ENCODE results near the gene CEP128.

Gene CEP128

GRCh38 chr14:80475074-80475473 lies 466.5 kb downstream of the CEP128 start:
- H3K36me3 ChIP-seq (ENCODE audit: insufficient read depth, low read length), result peaks cover 26% of the 10 kb centered on the region; the same call in 1 of the 2 replicates
- H3K4me3 ChIP-seq (ENCODE audit: low read depth in 1 of 2, low read length in 2 of 2), result no peak overlapping the region
- no peak overlapping the region for H3K4me2 ChIP-seq (ENCODE audit: insufficient read depth, low read length)
- no peaks in the 10 kb centered on the region for H3K27me3 ChIP-seq (ENCODE audit: insufficient read depth, low read length, poor library complexity)
- no peaks in the 10 kb centered on the region for H4K20me1 ChIP-seq (ENCODE audit: insufficient read depth, low read length)
- no peaks in the 10 kb centered on the region for H3K79me2 ChIP-seq (ENCODE audit: insufficient read depth, low read length)
- TF ChIP-seq EZH2 (IDR thresholded peaks at IDR 0.05; ENCODE audit: borderline replicate concordance, low read depth, low read length, severe bottlenecking), result no peak
- TF ChIP-seq, protein P1, sequence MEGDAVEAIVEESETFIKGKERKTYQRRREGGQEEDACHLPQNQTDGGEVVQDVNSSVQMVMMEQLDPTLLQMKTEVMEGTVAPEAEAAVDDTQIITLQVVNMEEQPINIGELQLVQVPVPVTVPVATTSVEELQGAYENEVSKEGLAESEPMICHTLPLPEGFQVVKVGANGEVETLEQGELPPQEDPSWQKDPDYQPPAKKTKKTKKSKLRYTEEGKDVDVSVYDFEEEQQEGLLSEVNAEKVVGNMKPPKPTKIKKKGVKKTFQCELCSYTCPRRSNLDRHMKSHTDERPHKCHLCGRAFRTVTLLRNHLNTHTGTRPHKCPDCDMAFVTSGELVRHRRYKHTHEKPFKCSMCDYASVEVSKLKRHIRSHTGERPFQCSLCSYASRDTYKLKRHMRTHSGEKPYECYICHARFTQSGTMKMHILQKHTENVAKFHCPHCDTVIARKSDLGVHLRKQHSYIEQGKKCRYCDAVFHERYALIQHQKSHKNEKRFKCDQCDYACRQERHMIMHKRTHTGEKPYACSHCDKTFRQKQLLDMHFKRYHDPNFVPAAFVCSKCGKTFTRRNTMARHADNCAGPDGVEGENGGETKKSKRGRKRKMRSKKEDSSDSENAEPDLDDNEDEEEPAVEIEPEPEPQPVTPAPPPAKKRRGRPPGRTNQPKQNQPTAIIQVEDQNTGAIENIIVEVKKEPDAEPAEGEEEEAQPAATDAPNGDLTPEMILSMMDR (IDR thresholded peaks at IDR 0.05; ENCODE audit: borderline replicate concordance, extremely low read depth, low read length, poor library complexity, severe bottlenecking), result no peak
- peaks cover 16% of the 10 kb centered on the region for H3K4me1 ChIP-seq (ENCODE audit: insufficient read depth, low read length)
- H2AFZ ChIP-seq (ENCODE audit: low read depth, low read length), result no peak overlapping the region
- peaks cover 32% of the 10 kb centered on the region for H3K9me3 ChIP-seq (ENCODE audit: insufficient read depth, low read length, severe bottlenecking)
- no peak overlapping the region for H3K27ac ChIP-seq (ENCODE audit: low read length)
- H3K9ac ChIP-seq (ENCODE audit: low read depth, low read length), result no peak overlapping the region
- no peak for ATAC-seq (ENCODE audit: insufficient read depth, low read depth)
- no peak for DNase-seq

- H3K9me3 ChIP-seq (ENCODE audit: insufficient read depth, low read length, severe bottlenecking), result peaks cover 13% of the 10 kb centered on the region
- peaks cover 12% of the 10 kb centered on the region; the same call in 1 of the 2 replicates for H3K36me3 ChIP-seq (ENCODE audit: insufficient read depth, low read length)
- H3K4me3 ChIP-seq (ENCODE audit: low read depth in 1 of 2, low read length in 2 of 2), result no peak overlapping the region
- no peak overlapping the region for H2AFZ ChIP-seq (ENCODE audit: low read depth, low read length)
- ATAC-seq (ENCODE audit: insufficient read depth, low read depth) (0 out of 3 replicates have a peak, but pooled peaks have one; percentile 37), DNase-seq (no peak)
- no peak overlapping the region for H3K27ac ChIP-seq (ENCODE audit: low read length)
- no peak overlapping the region for H3K4me2 ChIP-seq (ENCODE audit: insufficient read depth, low read length)
- no peak for TF ChIP-seq EZH2 (IDR thresholded peaks at IDR 0.05; ENCODE audit: borderline replicate concordance, low read depth, low read length, severe bottlenecking)
- TF ChIP-seq, protein P1 (IDR thresholded peaks at IDR 0.05; ENCODE audit: borderline replicate concordance, extremely low read depth, low read length, poor library complexity, severe bottlenecking), result no peak
- H3K4me1 ChIP-seq (ENCODE audit: insufficient read depth, low read length), result no peaks in the 10 kb centered on the region
- no peaks in the 10 kb centered on the region for H4K20me1 ChIP-seq (ENCODE audit: insufficient read depth, low read length)
- H3K27me3 ChIP-seq (ENCODE audit: insufficient read depth, low read length, poor library complexity), result no peaks in the 10 kb centered on the region
- no peaks in the 10 kb centered on the region for H3K79me2 ChIP-seq (ENCODE audit: insufficient read depth, low read length)
- no peak overlapping the region for H3K9ac ChIP-seq (ENCODE audit: low read depth, low read length)
Observed at GRCh38 chr14:80468331-80469122, 473.0 kb downstream of the CEP128 start.

GRCh38 chr14:80465546-80466220 lies 475.9 kb downstream of the CEP128 start:
- ATAC-seq (ENCODE audit: insufficient read depth, low read depth) (no peak), DNase-seq (no peak)
- Histone ChIP-seq H3K4me1 (ENCODE audit: insufficient read depth, low read length) (no peaks in the 10 kb centered on the region), H3K4me3 (ENCODE audit: low read depth in 1 of 2, low read length in 2 of 2) (no peak overlapping the region), H3K9me3 (ENCODE audit: insufficient read depth, low read length, severe bottlenecking) (no peaks in the 10 kb centered on the region), H3K79me2 (ENCODE audit: insufficient read depth, low read length) (no peaks in the 10 kb centered on the region), H2AFZ (ENCODE audit: low read depth, low read length) (no peak overlapping the region), H4K20me1 (ENCODE audit: insufficient read depth, low read length) (no peaks in the 10 kb centered on the region), H3K27ac (ENCODE audit: low read length) (no peak overlapping the region), H3K27me3 (ENCODE audit: insufficient read depth, low read length, poor library complexity) (no peaks in the 10 kb centered on the region), H3K36me3 (ENCODE audit: insufficient read depth, low read length) (no peaks in the 10 kb centered on the region), H3K9ac (ENCODE audit: low read depth, low read length) (no peak overlapping the region), H3K4me2 (ENCODE audit: insufficient read depth, low read length) (no peak overlapping the region)
- TF ChIP-seq EZH2 (IDR thresholded peaks at IDR 0.05; ENCODE audit: borderline replicate concordance, low read depth, low read length, severe bottlenecking), result no peak
- TF ChIP-seq, protein P1 (IDR thresholded peaks at IDR 0.05; ENCODE audit: borderline replicate concordance, extremely low read depth, low read length, poor library complexity, severe bottlenecking), result no peak

All from DND-41 (cell line).